ENCODE measurements around the gene RADIL.

- TF ChIP-seq POLR2AphosphoS5 (IDR thresholded peaks at IDR 0.05) (no peak), CTCF (IDR thresholded peaks at IDR 0.05) (no peak), POLR2A (IDR thresholded peaks at IDR 0.05) (no peak)
Observed at GRCh38 chr7:4904346-4904745, 20.8 kb upstream of the RADIL start.
